Stomach (tissue), 9 donors: ENCODE results near the gene TRAPPC8. TPM values are rescaled to one million over a fixed set of nuclear protein-coding genes. Genes with fewer than 3 reads are reported as not detected.
"Not testable (repeated sequence)": the region's sequence is repeated elsewhere in the genome, so short reads cannot be mapped to it uniquely, and the experiment has no call there.

Experiments used
- DNase-seq, 2 donors: peaks; one replicate each; pipeline versions ENCODE4 v3.0.0 to v3.0.0-alpha.2; 2013 to 2019
- H3K27ac ChIP-seq, 5 donors: fragments of 200-600 bp in 4 of 5; sonication (generic) in 4 of 5; one replicate each; pipeline ENCODE4 v1.5.1; 2013 to 2019; ENCODE audit warnings: mild to moderate bottlenecking in 1 of 5, moderate library complexity in 1 of 5
- H3K27me3 ChIP-seq, 3 donors: fragments of 200-600 bp; sonication (generic); one replicate each; pipeline ENCODE4 v1.5.1; 2017 to 2019; ENCODE audit warnings: mixed run types in 1 of 3
- H3K36me3 ChIP-seq, 4 donors: fragments of 200-600 bp; sonication (generic); 1 replicate in 3 of 4; 2 replicates in 1 of 4; pipeline ENCODE4 v1.5.1; 2016 to 2019
- H3K4me1 ChIP-seq, 4 donors: fragments of 200-600 bp; sonication (generic); one replicate each; pipeline ENCODE4 v1.5.1; 2016 to 2019
- H3K4me3 ChIP-seq, 4 donors: fragments of 200-600 bp; sonication (generic) in 3 of 4; one replicate each; pipeline ENCODE4 v1.5.1; 2016 to 2019; ENCODE audit warnings: mild to moderate bottlenecking in 1 of 4
- H3K9me3 ChIP-seq, 4 donors: fragments of 200-600 bp; sonication (generic); one replicate each; pipeline ENCODE4 v1.5.1; 2016 to 2019
- EP300 ChIP-seq: sonication (generic); formaldehyde crosslinking; IDR thresholded peaks from one replicate; pipeline ENCODE4 v1.6.1; 2017; ENCODE audit warnings: antibody characterized with exemption
- POLR2A ChIP-seq, 4 donors: fragments of 450-650 bp; IDR thresholded peaks; one replicate each; pipeline ENCODE4 v1.6.1; 2016; ENCODE audit warnings: antibody characterized with exemption in 4 of 4, control low read depth in 2 of 4, mild to moderate bottlenecking in 1 of 4, moderate library complexity in 1 of 4
- POLR2AphosphoS5 ChIP-seq, 3 donors: sonication (generic); formaldehyde crosslinking; IDR thresholded peaks; one replicate each; pipeline ENCODE4 v1.6.1; 2016; ENCODE audit warnings: antibody characterized with exemption in 3 of 3
- WGBS, 5 donors: extraction: QIAGEN DNeasy Blood & Tissue Kit in 3 of 5; methylation state at CpG; one replicate each; pipeline versions ENCODE4 v1.1.5 to v1.1.7; 2013 to 2018; 5-methylcytosine and 5-hydroxymethylcytosine counted together
- intact Hi-C: fragments of 100-400 bp; cut with DNase I; formaldehyde crosslinking; loops from one replicate; pipeline ENCODE4 v1.15.1; 2023; ENCODE audit warnings: low total_unique reads
- polyA plus RNA-seq, 3 donors: library from polyadenylated mRNA; stranded (reverse); fragments of 200-250 nt; gene quantifications; one replicate each; pipeline ENCODE4 v1.2.3, GENCODE V29; 2013
- total RNA-seq, 5 donors: library from RNA; depleted of rRNA; stranded (reverse); fragments of >200 nt; gene quantifications; one replicate each; pipeline versions ENCODE4 v1.1.0 to v1.2.3, GENCODE V29; 2014 to 2016
- TF ChIP-seq, protein P1 (sequence below), 7 experiments: fragments of 450-650 bp in 4 of 7; fragments of 200-600 bp in 3 of 7; sonication (generic) in 3 of 7; IDR thresholded peaks; one replicate each; pipeline ENCODE4 v1.5.1; 2016 to 2019; ENCODE audit warnings: antibody characterized with exemption in 7 of 7, control low read depth in 2 of 7, mild to moderate bottlenecking in 1 of 7
- donor health status: healthy with polysubstance abuse.
- donor health status: Bipolar disorder and iron deficiency.
- donor health status: healthy.

TRAPPC8 gene
- total and polyA plus RNA-seq, 8 donors: 8.6 to 75.6 (median 37.2) TPM

DNA sequence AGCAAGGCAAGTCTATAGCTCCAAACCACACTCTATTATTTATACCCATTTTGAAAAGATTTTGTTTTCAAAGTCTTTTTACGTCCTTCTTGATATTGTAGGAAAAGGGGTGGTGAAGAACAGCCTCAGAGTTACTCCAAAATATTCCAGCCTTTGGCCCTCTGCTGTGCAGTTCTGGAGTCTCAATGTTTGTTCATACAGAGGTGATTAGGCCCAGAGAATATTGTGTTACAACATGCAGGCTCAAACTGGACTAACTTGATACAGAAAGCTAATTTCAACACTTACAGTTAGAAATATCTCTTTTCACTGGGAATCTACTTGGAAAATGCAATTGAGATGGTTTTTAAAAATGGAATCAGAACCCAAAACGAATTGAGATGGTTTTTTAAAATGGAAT is 141.8 kb downstream of the TRAPPC8 start:
- intact Hi-C loops: no loop called here

DNA sequence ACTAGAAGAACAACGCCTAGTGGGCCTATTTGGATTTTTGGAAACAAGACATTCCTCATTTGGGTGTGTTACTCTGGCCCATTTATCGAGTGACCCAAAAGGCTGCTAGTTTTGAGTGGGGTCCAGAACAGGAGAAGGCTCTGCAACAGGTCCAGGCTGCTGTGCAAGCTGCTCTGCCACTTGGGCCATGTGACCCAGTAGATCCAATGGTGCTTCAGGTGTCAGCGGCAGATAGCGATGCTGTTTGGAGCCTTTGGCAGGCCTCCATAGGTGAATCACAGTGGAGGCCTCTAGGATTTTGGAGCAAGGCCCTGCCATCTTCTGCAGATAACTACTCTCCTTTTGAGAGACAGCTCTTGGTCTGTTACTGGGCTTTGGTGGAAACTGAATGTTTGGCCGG is 143.7 kb downstream of the TRAPPC8 start:
- intact Hi-C loops, H3K36me3 ChIP-seq: not testable (repeated sequence)
- WGBS, 5 donors: 82 to 96% (median 92%) methylated on average over 3 to 5 of the region's 5 CpGs

More for the DNA sequence above, 141.8 kb downstream of the TRAPPC8 start:
- peak in 1 of 2 donors; percentile 30 for DNase-seq
- no peaks in the 10 kb centered on the region for H3K27me3 ChIP-seq
- WGBS, 5 donors: 60 to 71% (median 66%) methylated on average over 2 of the region's 2 CpGs
- no peaks in the 10 kb centered on the region for H3K4me1 ChIP-seq
- no peaks in the 10 kb centered on the region for H3K36me3 ChIP-seq
- H3K9me3 ChIP-seq: no peaks in the 10 kb centered on the region
- H3K4me3 ChIP-seq: no peak overlapping the region
- TF ChIP-seq EP300: no peak
- TF ChIP-seq POLR2AphosphoS5 (IDR thresholded peaks at IDR 0.05): no peak
- TF ChIP-seq POLR2A (IDR thresholded peaks at IDR 0.05): no peak
- TF ChIP-seq, protein P1, sequence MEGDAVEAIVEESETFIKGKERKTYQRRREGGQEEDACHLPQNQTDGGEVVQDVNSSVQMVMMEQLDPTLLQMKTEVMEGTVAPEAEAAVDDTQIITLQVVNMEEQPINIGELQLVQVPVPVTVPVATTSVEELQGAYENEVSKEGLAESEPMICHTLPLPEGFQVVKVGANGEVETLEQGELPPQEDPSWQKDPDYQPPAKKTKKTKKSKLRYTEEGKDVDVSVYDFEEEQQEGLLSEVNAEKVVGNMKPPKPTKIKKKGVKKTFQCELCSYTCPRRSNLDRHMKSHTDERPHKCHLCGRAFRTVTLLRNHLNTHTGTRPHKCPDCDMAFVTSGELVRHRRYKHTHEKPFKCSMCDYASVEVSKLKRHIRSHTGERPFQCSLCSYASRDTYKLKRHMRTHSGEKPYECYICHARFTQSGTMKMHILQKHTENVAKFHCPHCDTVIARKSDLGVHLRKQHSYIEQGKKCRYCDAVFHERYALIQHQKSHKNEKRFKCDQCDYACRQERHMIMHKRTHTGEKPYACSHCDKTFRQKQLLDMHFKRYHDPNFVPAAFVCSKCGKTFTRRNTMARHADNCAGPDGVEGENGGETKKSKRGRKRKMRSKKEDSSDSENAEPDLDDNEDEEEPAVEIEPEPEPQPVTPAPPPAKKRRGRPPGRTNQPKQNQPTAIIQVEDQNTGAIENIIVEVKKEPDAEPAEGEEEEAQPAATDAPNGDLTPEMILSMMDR (IDR thresholded peaks at IDR 0.05): no peak
- H3K27ac ChIP-seq: no peak overlapping the region

DNA sequence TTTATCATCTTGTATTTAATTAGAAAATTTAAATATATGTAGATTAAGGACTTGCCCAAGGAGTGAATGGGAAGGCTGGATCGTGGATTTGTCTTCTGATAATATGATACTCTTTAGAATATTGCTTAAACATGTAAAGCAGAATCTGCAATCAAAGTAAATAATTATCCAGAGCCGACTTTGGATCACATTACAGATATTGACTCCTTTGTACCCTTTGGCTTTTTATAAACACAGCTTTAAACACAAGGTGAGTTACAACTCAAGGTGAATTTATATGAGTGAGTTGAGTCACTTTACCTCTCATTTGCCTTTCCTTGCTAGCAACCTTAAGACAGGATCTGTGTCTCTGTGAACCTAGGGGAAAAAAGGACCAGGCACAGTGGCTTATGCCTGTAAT is 144.5 kb downstream of the TRAPPC8 start:
- 26 to 73% (median 55%) methylated on average over 2 of the region's 2 CpGs for WGBS, 5 donors
- no peaks in the 10 kb centered on the region for H3K36me3 ChIP-seq
- no peak overlapping the region for H3K27ac ChIP-seq
- intact Hi-C loops: no loop called here
- TF ChIP-seq POLR2AphosphoS5 (IDR thresholded peaks at IDR 0.05) (no peak), EP300 (no peak), POLR2A (IDR thresholded peaks at IDR 0.05) (no peak)
- TF ChIP-seq, protein P1 (IDR thresholded peaks at IDR 0.05): no peak
- no peaks in the 10 kb centered on the region for H3K9me3 ChIP-seq
- no peaks in the 10 kb centered on the region for H3K4me1 ChIP-seq
- no peak for DNase-seq
- H3K27me3 ChIP-seq: no peaks in the 10 kb centered on the region
- no peak overlapping the region for H3K4me3 ChIP-seq

More for the DNA sequence above, 143.7 kb downstream of the TRAPPC8 start:
- H3K27ac ChIP-seq, H3K27me3 ChIP-seq, H3K4me1 ChIP-seq, H3K4me3 ChIP-seq, H3K9me3 ChIP-seq, DNase-seq: not testable (repeated sequence)

DNA sequence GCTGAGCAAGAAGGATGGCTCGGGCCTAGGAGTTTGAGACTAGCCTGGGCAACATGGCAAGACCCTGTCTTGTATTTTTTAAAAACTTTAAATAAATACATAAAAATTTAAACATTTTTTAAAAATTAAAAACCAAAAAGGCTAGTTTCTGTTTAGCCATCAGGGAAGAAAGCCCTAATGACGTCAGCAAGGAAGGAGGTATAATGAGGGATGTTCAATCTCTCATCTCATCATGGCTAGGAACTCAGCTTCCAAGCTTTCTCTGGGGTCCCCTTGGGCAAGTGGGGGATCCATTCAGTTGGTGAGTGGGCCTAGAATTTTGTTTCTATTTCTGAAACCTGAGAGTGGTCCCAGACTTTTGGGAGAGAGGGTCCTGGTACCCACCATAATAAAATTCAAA is 147.2 kb downstream of the TRAPPC8 start:
- no peaks in the 10 kb centered on the region for H3K4me1 ChIP-seq

DNA sequence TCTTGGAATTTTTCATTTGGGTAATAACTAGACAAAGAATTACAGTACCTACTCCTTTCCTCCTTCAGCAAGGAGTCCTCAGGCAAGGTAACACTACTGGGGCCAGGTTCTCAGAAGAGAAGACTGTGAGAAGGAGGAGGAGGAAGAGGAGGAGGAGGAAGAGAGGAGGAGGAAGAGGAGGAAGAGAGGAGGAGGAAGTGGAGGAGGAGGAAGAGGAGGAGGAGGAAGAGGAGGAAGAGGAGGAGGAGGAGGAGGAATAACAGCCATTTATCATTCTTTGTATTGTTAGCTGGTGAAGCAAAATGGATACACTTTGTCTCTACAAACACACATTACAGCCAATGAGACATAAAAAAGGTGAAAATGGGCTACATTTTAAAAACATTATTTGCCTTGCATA is 149.4 kb downstream of the TRAPPC8 start:
- H3K9me3 ChIP-seq: no peaks in the 10 kb centered on the region
- H3K27ac ChIP-seq: no peak overlapping the region
- intact Hi-C loops: no loop called here
- no peaks in the 10 kb centered on the region for H3K36me3 ChIP-seq
- H3K27me3 ChIP-seq: no peaks in the 10 kb centered on the region
- H3K4me3 ChIP-seq: no peak overlapping the region
- no peak for DNase-seq
- TF ChIP-seq, protein P1 (IDR thresholded peaks at IDR 0.05): no peak
- TF ChIP-seq EP300 (no peak), POLR2A (IDR thresholded peaks at IDR 0.05) (no peak), POLR2AphosphoS5 (IDR thresholded peaks at IDR 0.05) (no peak)
- H3K4me1 ChIP-seq: no peaks in the 10 kb centered on the region

More for the DNA sequence above, 147.2 kb downstream of the TRAPPC8 start:
- WGBS, 5 donors: 73 to 93% (median 86%) methylated on average over 2 of the region's 2 CpGs
- TF ChIP-seq POLR2A (IDR thresholded peaks at IDR 0.05) (no peak), EP300 (no peak), POLR2AphosphoS5 (IDR thresholded peaks at IDR 0.05) (no peak)
- TF ChIP-seq, protein P1 (IDR thresholded peaks at IDR 0.05): no peak
- Histone ChIP-seq H3K4me3 (no peak overlapping the region), H3K27me3 (no peaks in the 10 kb centered on the region), H3K36me3 (no peaks in the 10 kb centered on the region), H3K27ac (no peak overlapping the region), H3K9me3 (no peaks in the 10 kb centered on the region)
- intact Hi-C loops: no loop called here
- DNase-seq: no peak
